ENCODE measurements around the gene MCU.
"Not testable (repeated sequence)": the region's sequence is repeated elsewhere in the genome, so short reads cannot be mapped to it uniquely, and the experiment has no call there.

Gene MCU

GRCh38 chr10:72730479-72730878 is 38.5 kb downstream of the MCU start:
- no peak for DNase-seq (ENCODE audit: low read depth in 2 of 2)

GRCh38 chr10:72731916-72732419 is 40.0 kb downstream of the MCU start:
- no peak for DNase-seq (ENCODE audit: low read depth in 2 of 2)

GRCh38 chr10:72732521-72732920 is 40.6 kb downstream of the MCU start:
- DNase-seq (ENCODE audit: low read depth in 2 of 2): no peak

- DNase-seq (ENCODE audit: low read depth in 2 of 2): no peak
These were observed 42.0 kb downstream of the MCU start for GRCh38 chr10:72733989-72734388.

GRCh38 chr10:72735288-72735936 is 43.5 kb downstream of the MCU start:
- DNase-seq (ENCODE audit: low read depth in 2 of 2): no peak

GRCh38 chr10:72736176-72736827 is 44.4 kb downstream of the MCU start:
- no peak for DNase-seq (ENCODE audit: low read depth in 2 of 2)

GRCh38 chr10:72736828-72737220 is 44.9 kb downstream of the MCU start:
- DNase-seq (ENCODE audit: low read depth in 2 of 2): no peak

- not testable (repeated sequence) for DNase-seq (ENCODE audit: low read depth in 2 of 2)
These were observed 45.4 kb downstream of the MCU start for GRCh38 chr10:72737357-72737756.

GRCh38 chr10:72738486-72738885 is 46.5 kb downstream of the MCU start:
- DNase-seq (ENCODE audit: low read depth in 2 of 2): no peak

GRCh38 chr10:72740528-72740927 is 48.6 kb downstream of the MCU start:
- DNase-seq (ENCODE audit: low read depth in 2 of 2): no peak

- DNase-seq (ENCODE audit: low read depth in 2 of 2): no peak
These were observed 50.1 kb downstream of the MCU start for GRCh38 chr10:72742092-72742491.

GRCh38 chr10:72742797-72743196 is 50.9 kb downstream of the MCU start:
- DNase-seq (ENCODE audit: low read depth in 2 of 2): no peak

- DNase-seq (ENCODE audit: low read depth in 2 of 2): no peak
These were observed 52.6 kb downstream of the MCU start for GRCh38 chr10:72744566-72744965.

- no peak for DNase-seq (ENCODE audit: low read depth in 2 of 2)
These were observed 54.8 kb downstream of the MCU start for GRCh38 chr10:72746426-72747363.

GRCh38 chr10:72747521-72747920 is 55.6 kb downstream of the MCU start:
- no peak for DNase-seq (ENCODE audit: low read depth in 2 of 2)

- no peak for DNase-seq (ENCODE audit: low read depth in 2 of 2)
These were observed 61.9 kb downstream of the MCU start for GRCh38 chr10:72753760-72754231.

GRCh38 chr10:72754275-72755032 is 62.5 kb downstream of the MCU start:
- DNase-seq (ENCODE audit: low read depth in 2 of 2): no peak

- DNase-seq (ENCODE audit: low read depth in 2 of 2): no peak
These were observed 64.9 kb downstream of the MCU start for GRCh38 chr10:72756674-72757385.

- no peak for DNase-seq (ENCODE audit: low read depth in 2 of 2)
These were observed 65.8 kb downstream of the MCU start for GRCh38 chr10:72757732-72758131.

- not testable (repeated sequence) for DNase-seq (ENCODE audit: low read depth in 2 of 2)
These were observed 67.0 kb downstream of the MCU start for GRCh38 chr10:72758930-72759329.

- DNase-seq (ENCODE audit: low read depth in 2 of 2): no peak
These were observed 67.6 kb downstream of the MCU start for GRCh38 chr10:72759584-72759983.
